HepG2 (cell line): Measurements from ENCODE around the gene CMTR2. TPM values are rescaled to one million over a fixed set of nuclear protein-coding genes. Genes with fewer than 3 reads are reported as not detected.

Experiments used
- ATAC-seq: fragments of 200-7000 bp; cut with Tn5 transposase; 3 replicates; pipeline ENCODE4 v1.9.1; 2020; ENCODE audit warnings: mild to moderate bottlenecking, moderate library complexity
- BruUV-seq: library from RNA; stranded (reverse); fragments of 400-500 nt; replicated peaks from 2 replicates; lab custom pipeline; 2021; lab: Mats Ljungman, UMichigan
- CTCF ChIA-PET: fragments of 300-600 bp; formaldehyde crosslinking; extraction: SDS; loops from one replicate; lab custom pipeline; 2021; ENCODE audit warnings: low total read pairs, inconsistent platforms, low intra/inter-chr PET ratio; lab: Yijun Ruan, JAX
- POLR2A ChIA-PET: fragments of 350-600 bp; sonication (Branson Sonifier 250); formaldehyde crosslinking; loops from one replicate; lab custom pipeline; 2020; ENCODE audit warnings: antibody characterized with exemption, inconsistent platforms; lab: Yijun Ruan, JAX
- DNase-seq: peaks from one replicate; pipeline ENCODE4 v3.0.0-alpha.2; 2015; ENCODE audit warnings: low spot score
- FAIRE-seq: peaks from 3 replicates; lab custom pipeline; 2011; peaks lifted over from hg19 to GRCh38; lab: Jason Lieb, UNC
- H2AFZ ChIP-seq: one replicate; pipeline ENCODE4 v1.6.1; 2011; ENCODE audit warnings: low read length, inconsistent platforms
- H3K27ac ChIP-seq: fragments of 300-600 bp; 3 replicates; pipeline ENCODE4 v1.8.0; 2011; ENCODE audit warnings: mixed run types, mild to moderate bottlenecking, mixed read lengths, low read length, inconsistent platforms; ENCODE audit not compliant: insufficient read depth; ENCODE audit errors: extremely low read length
- H3K27me3 ChIP-seq, 2 experiments: fragments of 200-600 bp in 1 of 2; 2 replicates in 1 of 2; 3 replicates in 1 of 2; pipeline versions ENCODE4 v1.6.0 to v1.8.0; 2011; ENCODE audit warnings: low read length in 2 of 2, mild to moderate bottlenecking in 2 of 2, moderate library complexity in 2 of 2, inconsistent platforms in 1 of 2; ENCODE audit not compliant: insufficient read depth in 2 of 2, control insufficient read depth in 1 of 2
- H3K36me3 ChIP-seq, 2 experiments: fragments of 200-600 bp in 1 of 2; replicated peaks in 1 of 2; 2 replicates in 1 of 2; 3 replicates in 1 of 2; pipeline versions ENCODE4 v1.5.1 to v1.8.0; 2011; ENCODE audit warnings: low read length in 2 of 2, inconsistent platforms in 1 of 2; ENCODE audit not compliant: insufficient read depth in 2 of 2, control insufficient read depth in 1 of 2
- H3K4me1 ChIP-seq: 2 replicates; pipeline ENCODE4 v1.5.1; 2012; ENCODE audit warnings: low read length, inconsistent platforms; ENCODE audit not compliant: insufficient read depth
- H3K4me2 ChIP-seq: 2 replicates; pipeline ENCODE4 v1.6.0; 2011; ENCODE audit warnings: low read depth, low read length, inconsistent platforms
- H3K4me3 ChIP-seq, 3 experiments: fragments of 200-600 bp in 1 of 3; sonication (generic), shearing (Covaris generic) in 1 of 3; replicated peaks in 1 of 3; 2 replicates each; pipeline ENCODE4 v1.5.1; 2011 to 2016; ENCODE audit warnings: low read length in 3 of 3, inconsistent platforms in 2 of 3, low read depth in 2 of 3, mild to moderate bottlenecking in 2 of 3, control low read depth in 1 of 3, mixed read lengths in 1 of 3; ENCODE audit not compliant: insufficient read depth in 1 of 3
- H3K79me2 ChIP-seq: one replicate; pipeline ENCODE4 v1.6.1; 2011; ENCODE audit warnings: low read length, inconsistent platforms; ENCODE audit not compliant: insufficient read depth
- H3K9ac ChIP-seq: 2 replicates; pipeline ENCODE4 v1.6.0; 2011; ENCODE audit warnings: mild to moderate bottlenecking, low read depth, low read length, inconsistent platforms; ENCODE audit not compliant: insufficient read depth
- H3K9me3 ChIP-seq: 2 replicates; pipeline ENCODE4 v1.5.1; 2012; ENCODE audit warnings: mild to moderate bottlenecking, low read length
- H4K20me1 ChIP-seq: 2 replicates; pipeline ENCODE4 v1.6.0; 2011; ENCODE audit warnings: inconsistent platforms, mild to moderate bottlenecking, low read length, moderate library complexity; ENCODE audit not compliant: insufficient read depth
- ARNTL ChIP-seq: sonication (generic); formaldehyde crosslinking; IDR thresholded peaks from 2 replicates; pipeline ENCODE4 v1.4.0; 2020; ENCODE audit warnings: mild to moderate bottlenecking, missing genetic modification reagents
- DNMT3B ChIP-seq: conservative IDR thresholded peaks from 2 replicates; pipeline ENCODE4 v1.6.1; 2016; ENCODE audit warnings: missing biosample characterization, control low read depth
- MTERF4 ChIP-seq: sonication (generic); formaldehyde crosslinking; IDR thresholded peaks from 2 replicates; pipeline ENCODE4 v1.8.0; 2023; ENCODE audit warnings: mild to moderate bottlenecking, missing genetic modification reagents
- PPARG ChIP-seq: conservative IDR thresholded peaks from 2 replicates; pipeline ENCODE4 v1.6.1; 2016; ENCODE audit warnings: missing biosample characterization, missing genetic modification reagents
- U2AF2 ChIP-seq: fragments of 200-400 bp; formaldehyde crosslinking; IDR thresholded peaks from 2 replicates; pipeline ENCODE4 v1.6.1; 2017; ENCODE audit warnings: low read depth, mild to moderate bottlenecking, low read length
- ZBTB1 ChIP-seq: sonication (generic); formaldehyde crosslinking; IDR thresholded peaks from 2 replicates; pipeline ENCODE4 v1.4.0; 2020; ENCODE audit warnings: missing genetic modification reagents, borderline replicate concordance
- ZFP36L2 ChIP-seq: sonication (generic); formaldehyde crosslinking; IDR thresholded peaks from 2 replicates; pipeline ENCODE4 v1.4.0; 2020; ENCODE audit warnings: missing genetic modification reagents
- ZNF318 ChIP-seq: sonication (generic); formaldehyde crosslinking; IDR thresholded peaks from 2 replicates; pipeline ENCODE4 v1.4.0; 2020; ENCODE audit warnings: mild to moderate bottlenecking, missing genetic modification reagents
- ZNF331 ChIP-seq: sonication (generic); formaldehyde crosslinking; IDR thresholded peaks from 2 replicates; pipeline ENCODE4 v1.4.0; 2020; ENCODE audit warnings: missing genetic modification reagents
- WGBS: methylation state at CpG from one replicate; pipeline ENCODE4 v1.1.6; 2017; ENCODE audit warnings: low lambda C conversion rate; 5-methylcytosine and 5-hydroxymethylcytosine counted together
- in situ Hi-C: cut with HindIII; loops from 2 replicates; pipeline ENCODE4 v1.10.0; 2017; ENCODE audit warnings: low pct_unique_long_range_greater_than_20kb; ENCODE audit not compliant: extremely low pct_ligation_motif_present
- intact Hi-C: fragments of 100-400 bp; cut with micrococcal nuclease; formaldehyde crosslinking; loops from one replicate; pipeline ENCODE4 v1.10.0; 2022; ENCODE audit not compliant: unreplicated experiment
- polyA plus RNA-seq, 8 experiments: library from polyadenylated mRNA; depleted of rRNA in 3 of 8; stranded (reverse) in 7 of 8; unstranded in 1 of 8; fragments of >200 nt; fragmentation: Illumina TruSeq in 4 of 8; extraction: Trizol in 4 of 8; gene quantifications; 2 replicates each; pipeline versions ENCODE4 v1.2.1 to v1.2.3, GENCODE V29; 2011 to 2016; ENCODE audit warnings: low read depth in 4 of 8, missing spikeins in 1 of 8, mixed read lengths in 1 of 8; ENCODE audit not compliant: insufficient read depth in 1 of 8
- total RNA-seq, 5 experiments: library from RNA; depleted of rRNA; stranded (reverse); fragments of >200 nt; fragmentation: Illumina TruSeq; extraction: Trizol; gene quantifications; 2 replicates each; pipeline ENCODE4 v1.2.3, GENCODE V29; 2016; ENCODE audit warnings: low read depth in 1 of 5

The CMTR2 gene
- total and polyA plus RNA-seq, 2 of the 13 experiments (the other 11 are each of a cell fraction or from before 2014, with no cell fraction given): 15.0 to 19.9 TPM

DNA sequence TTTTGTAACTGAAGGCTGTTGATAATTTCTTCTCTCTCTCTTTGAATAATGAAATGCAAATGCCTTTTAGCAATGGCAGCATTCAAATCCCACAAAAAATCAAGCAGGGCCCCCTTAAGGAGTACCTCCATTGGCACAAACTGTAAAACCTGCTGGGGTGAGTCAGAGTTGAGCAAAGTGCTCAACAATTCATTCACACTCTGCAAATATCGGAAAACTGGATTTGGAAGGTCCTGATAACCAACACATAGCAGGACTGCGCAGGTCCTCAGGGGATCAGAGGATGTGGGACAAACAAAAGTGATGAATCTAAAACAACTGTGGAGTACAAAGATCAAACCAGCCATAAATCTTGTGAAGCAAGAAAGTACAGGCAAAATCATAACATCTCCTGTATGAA, 5.6 kb downstream of the CMTR2 start (continued):
- TF ChIP-seq ZNF318: no peak
- no peak for TF ChIP-seq MTERF4 (CRISPR knock-in tag)
- TF ChIP-seq, all 625 proteins: peak for 0

GRCh38 chr16:71282943-71283342, 6.3 kb downstream of the CMTR2 start:
- Histone ChIP-seq H4K20me1 (no peaks in the 10 kb centered on the region), H3K27me3 (no peaks in the 10 kb centered on the region)

More at GRCh38 chr16:71282943-71283342, 6.3 kb downstream of the CMTR2 start:
- TF ChIP-seq ZBTB1 (CRISPR knock-in tag) (no peak), PPARG (CRISPR knock-in tag) (no peak), ARNTL (no peak), ZFP36L2 (CRISPR knock-in tag) (no peak), DNMT3B (CRISPR knock-in tag) (no peak), ZNF331 (CRISPR knock-in tag) (no peak), U2AF2 (no peak)
- intact Hi-C loops: no loop called here
- no TSS peak for BruUV-seq
- ChIA-PET CTCF (no interaction called here), POLR2A (no interaction called here)
- no peak overlapping the region for H3K4me3 ChIP-seq
- peaks cover 7% of the 10 kb centered on the region for H3K4me1 ChIP-seq
- H3K9ac ChIP-seq: no peak overlapping the region
- peaks cover 3 to 28% of the 10 kb centered on the region in 2 experiments for H3K36me3 ChIP-seq
- no peak overlapping the region for H2AFZ ChIP-seq
- no peaks in the 10 kb centered on the region for H3K9me3 ChIP-seq
- DNase-seq (no peak), ATAC-seq (no peak), FAIRE-seq (no peak)
- peaks cover under 1% of the 10 kb centered on the region for H3K79me2 ChIP-seq
- no peak overlapping the region for H3K4me2 ChIP-seq
- 97% methylated on average over 3 of the region's 3 CpGs for WGBS
- no peak overlapping the region for H3K27ac ChIP-seq
- in situ Hi-C loops: no loop called here
